HepG2 (cell line): ENCODE measurements around the gene SERINC4. TPM values are rescaled to one million over a fixed set of nuclear protein-coding genes. Genes with fewer than 3 reads are reported as not detected.

Experiments
- ARNT2 ChIP-seq: sonication (generic); formaldehyde crosslinking; IDR thresholded peaks from 2 replicates; pipeline ENCODE4 v1.8.0; 2022; ENCODE audit warnings: mild to moderate bottlenecking, low read depth, missing genetic modification reagents, moderate library complexity
- ETV6 ChIP-seq: sonication (generic); formaldehyde crosslinking; conservative IDR thresholded peaks from 2 replicates; pipeline ENCODE4 v1.4.0; 2020; ENCODE audit warnings: missing genetic modification reagents
- FIP1L1 ChIP-seq: fragments of 200-400 bp; formaldehyde crosslinking; IDR thresholded peaks from 2 replicates; pipeline ENCODE4 v1.6.1; 2018; ENCODE audit warnings: low read depth, mild to moderate bottlenecking, low read length, moderate library complexity, borderline replicate concordance; ENCODE audit not compliant: insufficient read depth
- FUBP1 ChIP-seq: sonication (generic); formaldehyde crosslinking; IDR thresholded peaks from 2 replicates; pipeline ENCODE4 v1.5.1; 2020; ENCODE audit warnings: missing genetic modification reagents, mild to moderate bottlenecking, borderline replicate concordance
- HNF4G ChIP-seq, 2 experiments: sonication (generic) in 1 of 2; formaldehyde crosslinking in 1 of 2; IDR thresholded peaks; 2 replicates each; pipeline versions ENCODE4 v1.4.0 to v1.6.1; 2011 to 2020; ENCODE audit warnings: borderline replicate concordance in 2 of 2, low read depth in 2 of 2, mild to moderate bottlenecking in 2 of 2, low read length in 1 of 2, missing genetic modification reagents in 1 of 2, moderate library complexity in 1 of 2
- IKZF1 ChIP-seq: fragments of 450-650 bp; IDR thresholded peaks from 2 replicates; pipeline ENCODE4 v1.7.1; 2016
- NFE2 ChIP-seq: sonication (generic); formaldehyde crosslinking; IDR thresholded peaks from 2 replicates; pipeline ENCODE4 v1.4.0; 2020; ENCODE audit warnings: missing genetic modification reagents
- RARA ChIP-seq: IDR thresholded peaks from 2 replicates; pipeline ENCODE4 v1.6.1; 2016; ENCODE audit warnings: missing genetic modification reagents, missing compliant biosample characterization
- RFXANK ChIP-seq: IDR thresholded peaks from 2 replicates; pipeline ENCODE4 v1.6.1; 2016
- SNRNP70 ChIP-seq: fragments of 200-400 bp; formaldehyde crosslinking; IDR thresholded peaks from 2 replicates; pipeline ENCODE4 v1.6.1; 2017; ENCODE audit warnings: mild to moderate bottlenecking, low read depth, low read length, moderate library complexity
- SP5 ChIP-seq: IDR thresholded peaks from 2 replicates; pipeline ENCODE4 v1.6.1; 2016; ENCODE audit warnings: low read depth, borderline replicate concordance
- TBP ChIP-seq: sonication (generic); formaldehyde crosslinking; IDR thresholded peaks from 2 replicates; pipeline ENCODE4 v1.5.0; 2020; ENCODE audit warnings: missing genetic modification reagents
- TEF ChIP-seq: sonication (generic); formaldehyde crosslinking; IDR thresholded peaks from 2 replicates; pipeline ENCODE4 v1.5.0; 2020; ENCODE audit warnings: missing genetic modification reagents
- TGIF2 ChIP-seq: IDR thresholded peaks from 2 replicates; pipeline ENCODE4 v1.6.1; 2016; ENCODE audit warnings: control low read depth, missing compliant biosample characterization
- XBP1 ChIP-seq: sonication (generic); formaldehyde crosslinking; IDR thresholded peaks from 2 replicates; pipeline ENCODE4 v1.5.0; 2020; ENCODE audit warnings: missing genetic modification reagents
- ZBTB38 ChIP-seq: sonication (generic); formaldehyde crosslinking; IDR thresholded peaks from 2 replicates; pipeline ENCODE4 v1.5.1; 2020; ENCODE audit warnings: mild to moderate bottlenecking, missing genetic modification reagents
- ZFAT ChIP-seq: sonication (generic); formaldehyde crosslinking; conservative IDR thresholded peaks from 2 replicates; pipeline ENCODE4 v1.8.1; 2023; ENCODE audit warnings: missing genetic modification reagents, inconsistent platforms
- ZNF451 ChIP-seq: sonication (generic); formaldehyde crosslinking; IDR thresholded peaks from 2 replicates; pipeline ENCODE4 v1.5.0; 2020; ENCODE audit warnings: mild to moderate bottlenecking, missing genetic modification reagents
- ZNF777 ChIP-seq: sonication (generic); formaldehyde crosslinking; IDR thresholded peaks from 2 replicates; pipeline ENCODE4 v1.4.0; 2020; ENCODE audit warnings: missing genetic modification reagents
- polyA plus RNA-seq, 8 experiments: library from polyadenylated mRNA; depleted of rRNA in 3 of 8; stranded (reverse) in 7 of 8; unstranded in 1 of 8; fragments of >200 nt; fragmentation: Illumina TruSeq in 4 of 8; extraction: Trizol in 4 of 8; gene quantifications; 2 replicates each; pipeline versions ENCODE4 v1.2.1 to v1.2.3, GENCODE V29; 2011 to 2016; ENCODE audit warnings: low read depth in 4 of 8, missing spikeins in 1 of 8, mixed read lengths in 1 of 8; ENCODE audit not compliant: insufficient read depth in 1 of 8
- total RNA-seq, 5 experiments: library from RNA; depleted of rRNA; stranded (reverse); fragments of >200 nt; fragmentation: Illumina TruSeq; extraction: Trizol; gene quantifications; 2 replicates each; pipeline ENCODE4 v1.2.3, GENCODE V29; 2016; ENCODE audit warnings: low read depth in 1 of 5
- TF ChIP-seq, protein P1 (sequence below): IDR thresholded peaks from 2 replicates; pipeline ENCODE4 v1.6.1; 2016; ENCODE audit warnings: missing compliant biosample characterization, missing genetic modification reagents, borderline replicate concordance
- TF ChIP-seq, protein P2 (sequence below): IDR thresholded peaks from 2 replicates; pipeline ENCODE4 v1.6.1; 2016; ENCODE audit warnings: low read depth, missing genetic modification reagents, missing compliant biosample characterization
- TF ChIP-seq, protein P3 (sequence below): sonication (generic); formaldehyde crosslinking; IDR thresholded peaks from 2 replicates; pipeline ENCODE4 v1.5.0; 2020; ENCODE audit warnings: missing genetic modification reagents

The SERINC4 gene
- total and polyA plus RNA-seq, 2 of the 13 experiments (the other 11 are each of a cell fraction or from before 2014, with no cell fraction given), result not detected

- TF ChIP-seq HNF4G (IDR thresholded peaks at IDR 0.05; ENCODE audit: borderline replicate concordance, low read depth, low read length), result no peak
- TF ChIP-seq HNF4G (CRISPR knock-in tag; IDR thresholded peaks at IDR 0.05; ENCODE audit: borderline replicate concordance, low read depth), result no peak
- TF ChIP-seq IKZF1, result no peak
- TF ChIP-seq, protein P1, sequence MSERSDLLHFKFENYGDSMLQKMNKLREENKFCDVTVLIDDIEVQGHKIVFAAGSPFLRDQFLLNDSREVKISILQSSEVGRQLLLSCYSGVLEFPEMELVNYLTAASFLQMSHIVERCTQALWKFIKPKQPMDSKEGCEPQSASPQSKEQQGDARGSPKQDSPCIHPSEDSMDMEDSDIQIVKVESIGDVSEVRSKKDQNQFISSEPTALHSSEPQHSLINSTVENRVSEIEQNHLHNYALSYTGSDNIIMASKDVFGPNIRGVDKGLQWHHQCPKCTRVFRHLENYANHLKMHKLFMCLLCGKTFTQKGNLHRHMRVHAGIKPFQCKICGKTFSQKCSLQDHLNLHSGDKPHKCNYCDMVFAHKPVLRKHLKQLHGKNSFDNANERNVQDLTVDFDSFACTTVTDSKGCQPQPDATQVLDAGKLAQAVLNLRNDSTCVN (CRISPR knock-in tag), result 0 out of 2 replicates have a peak, but pooled peaks have one; percentile 8
- no peak for TF ChIP-seq TGIF2
- no peak for TF ChIP-seq ARNT2 (CRISPR knock-in tag)
- no peak for TF ChIP-seq XBP1 (CRISPR knock-in tag)
- no peak for TF ChIP-seq FUBP1 (CRISPR knock-in tag)
- TF ChIP-seq ZFAT, result no peak
- no peak for TF ChIP-seq RARA (CRISPR knock-in tag)
- no peak for TF ChIP-seq SNRNP70
- TF ChIP-seq RFXANK, result no peak
- TF ChIP-seq TBP, result no peak
- TF ChIP-seq ZBTB38 (CRISPR knock-in tag), result no peak
- no peak for TF ChIP-seq FIP1L1
- TF ChIP-seq, protein P2, sequence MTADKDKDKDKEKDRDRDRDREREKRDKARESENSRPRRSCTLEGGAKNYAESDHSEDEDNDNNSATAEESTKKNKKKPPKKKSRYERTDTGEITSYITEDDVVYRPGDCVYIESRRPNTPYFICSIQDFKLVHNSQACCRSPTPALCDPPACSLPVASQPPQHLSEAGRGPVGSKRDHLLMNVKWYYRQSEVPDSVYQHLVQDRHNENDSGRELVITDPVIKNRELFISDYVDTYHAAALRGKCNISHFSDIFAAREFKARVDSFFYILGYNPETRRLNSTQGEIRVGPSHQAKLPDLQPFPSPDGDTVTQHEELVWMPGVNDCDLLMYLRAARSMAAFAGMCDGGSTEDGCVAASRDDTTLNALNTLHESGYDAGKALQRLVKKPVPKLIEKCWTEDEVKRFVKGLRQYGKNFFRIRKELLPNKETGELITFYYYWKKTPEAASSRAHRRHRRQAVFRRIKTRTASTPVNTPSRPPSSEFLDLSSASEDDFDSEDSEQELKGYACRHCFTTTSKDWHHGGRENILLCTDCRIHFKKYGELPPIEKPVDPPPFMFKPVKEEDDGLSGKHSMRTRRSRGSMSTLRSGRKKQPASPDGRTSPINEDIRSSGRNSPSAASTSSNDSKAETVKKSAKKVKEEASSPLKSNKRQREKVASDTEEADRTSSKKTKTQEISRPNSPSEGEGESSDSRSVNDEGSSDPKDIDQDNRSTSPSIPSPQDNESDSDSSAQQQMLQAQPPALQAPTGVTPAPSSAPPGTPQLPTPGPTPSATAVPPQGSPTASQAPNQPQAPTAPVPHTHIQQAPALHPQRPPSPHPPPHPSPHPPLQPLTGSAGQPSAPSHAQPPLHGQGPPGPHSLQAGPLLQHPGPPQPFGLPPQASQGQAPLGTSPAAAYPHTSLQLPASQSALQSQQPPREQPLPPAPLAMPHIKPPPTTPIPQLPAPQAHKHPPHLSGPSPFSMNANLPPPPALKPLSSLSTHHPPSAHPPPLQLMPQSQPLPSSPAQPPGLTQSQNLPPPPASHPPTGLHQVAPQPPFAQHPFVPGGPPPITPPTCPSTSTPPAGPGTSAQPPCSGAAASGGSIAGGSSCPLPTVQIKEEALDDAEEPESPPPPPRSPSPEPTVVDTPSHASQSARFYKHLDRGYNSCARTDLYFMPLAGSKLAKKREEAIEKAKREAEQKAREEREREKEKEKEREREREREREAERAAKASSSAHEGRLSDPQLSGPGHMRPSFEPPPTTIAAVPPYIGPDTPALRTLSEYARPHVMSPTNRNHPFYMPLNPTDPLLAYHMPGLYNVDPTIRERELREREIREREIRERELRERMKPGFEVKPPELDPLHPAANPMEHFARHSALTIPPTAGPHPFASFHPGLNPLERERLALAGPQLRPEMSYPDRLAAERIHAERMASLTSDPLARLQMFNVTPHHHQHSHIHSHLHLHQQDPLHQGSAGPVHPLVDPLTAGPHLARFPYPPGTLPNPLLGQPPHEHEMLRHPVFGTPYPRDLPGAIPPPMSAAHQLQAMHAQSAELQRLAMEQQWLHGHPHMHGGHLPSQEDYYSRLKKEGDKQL (CRISPR knock-in tag), result no peak
- TF ChIP-seq, protein P3, sequence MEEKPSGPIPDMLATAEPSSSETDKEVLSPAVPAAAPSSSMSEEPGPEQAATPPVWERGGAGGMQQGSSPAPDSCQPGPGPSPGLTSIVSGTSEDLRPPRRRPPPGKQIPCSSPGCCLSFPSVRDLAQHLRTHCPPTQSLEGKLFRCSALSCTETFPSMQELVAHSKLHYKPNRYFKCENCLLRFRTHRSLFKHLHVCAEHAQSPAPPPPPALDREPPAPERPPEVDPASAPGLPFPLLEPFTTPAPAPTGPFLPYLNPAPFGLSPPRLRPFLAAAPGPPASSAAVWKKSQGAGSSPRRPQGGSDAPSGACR (CRISPR knock-in tag), result no peak
- no peak for TF ChIP-seq ZNF777
- TF ChIP-seq TEF (CRISPR knock-in tag), result no peak
- no peak for TF ChIP-seq NFE2 (CRISPR knock-in tag)
- TF ChIP-seq SP5, result no peak
- no peak for TF ChIP-seq ETV6 (CRISPR knock-in tag)
- 0 out of 2 replicates have a peak, but pooled peaks have one; percentile 13 for TF ChIP-seq ZNF451
These were observed at the start of gene SERINC4 (continued) for GRCh38 chr15:43799945-43800285.
